Ovary (tissue), 3 donors: ENCODE data around the gene TACO1.

Experiments
- EP300 ChIP-seq: sonication (generic); formaldehyde crosslinking; IDR thresholded peaks from one replicate; pipeline ENCODE4 v1.6.1; 2017; ENCODE audit warnings: antibody characterized with exemption
- POLR2A ChIP-seq: fragments of 450-650 bp; IDR thresholded peaks from one replicate; pipeline ENCODE4 v1.6.1; 2017; ENCODE audit warnings: antibody characterized with exemption, mild to moderate bottlenecking, moderate library complexity
- TF ChIP-seq, protein P1 (sequence below), 3 donors: fragments of 450-650 bp in 2 of 3; fragments of 200-600 bp in 1 of 3; IDR thresholded peaks; one replicate each; pipeline versions ENCODE4 v1.5.1 to v1.8.0; 2016 to 2022; ENCODE audit warnings: antibody characterized with exemption in 3 of 3, mild to moderate bottlenecking in 1 of 3
- donor health status: DM: no; HTN: no; CAD: no.

DNA sequence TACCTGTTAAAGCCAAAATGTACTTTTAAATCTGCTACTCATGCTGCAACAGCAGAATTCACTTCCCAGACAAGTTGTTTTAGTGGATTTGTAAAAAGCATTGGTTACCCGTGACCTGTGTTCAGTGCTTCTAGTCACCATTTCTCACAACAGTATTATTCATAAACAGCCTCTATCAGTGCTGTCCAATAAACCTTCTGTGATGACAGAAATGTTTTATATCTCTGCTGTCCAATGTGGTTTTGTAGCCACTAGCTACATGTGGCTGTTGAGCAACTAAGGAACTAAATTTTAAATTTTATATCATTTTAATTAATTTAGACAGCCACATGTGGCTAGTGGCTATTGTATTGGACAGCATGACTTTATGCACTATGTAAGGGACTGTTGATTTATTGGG lies 34.1 kb downstream of the TACO1 start:
- TF ChIP-seq, protein P1, sequence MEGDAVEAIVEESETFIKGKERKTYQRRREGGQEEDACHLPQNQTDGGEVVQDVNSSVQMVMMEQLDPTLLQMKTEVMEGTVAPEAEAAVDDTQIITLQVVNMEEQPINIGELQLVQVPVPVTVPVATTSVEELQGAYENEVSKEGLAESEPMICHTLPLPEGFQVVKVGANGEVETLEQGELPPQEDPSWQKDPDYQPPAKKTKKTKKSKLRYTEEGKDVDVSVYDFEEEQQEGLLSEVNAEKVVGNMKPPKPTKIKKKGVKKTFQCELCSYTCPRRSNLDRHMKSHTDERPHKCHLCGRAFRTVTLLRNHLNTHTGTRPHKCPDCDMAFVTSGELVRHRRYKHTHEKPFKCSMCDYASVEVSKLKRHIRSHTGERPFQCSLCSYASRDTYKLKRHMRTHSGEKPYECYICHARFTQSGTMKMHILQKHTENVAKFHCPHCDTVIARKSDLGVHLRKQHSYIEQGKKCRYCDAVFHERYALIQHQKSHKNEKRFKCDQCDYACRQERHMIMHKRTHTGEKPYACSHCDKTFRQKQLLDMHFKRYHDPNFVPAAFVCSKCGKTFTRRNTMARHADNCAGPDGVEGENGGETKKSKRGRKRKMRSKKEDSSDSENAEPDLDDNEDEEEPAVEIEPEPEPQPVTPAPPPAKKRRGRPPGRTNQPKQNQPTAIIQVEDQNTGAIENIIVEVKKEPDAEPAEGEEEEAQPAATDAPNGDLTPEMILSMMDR (IDR thresholded peaks at IDR 0.05) = no peak
- TF ChIP-seq POLR2A = no peak
- no peak for TF ChIP-seq EP300
